Caco-2 (cell line): ENCODE results near the gene FAM167B. TPM values are rescaled to one million over a fixed set of nuclear protein-coding genes. Genes with fewer than 3 reads are reported as not detected.

Experiments
- BruUV-seq: library from RNA; stranded (reverse); fragments of 400-500 nt; replicated peaks from 2 replicates; lab custom pipeline; 2021; lab: Mats Ljungman, UMichigan
- CTCF ChIA-PET: fragments of 300-600 bp; sonication (Branson Sonifier 250); formaldehyde crosslinking; loops from one replicate; lab custom pipeline; 2022; ENCODE audit warnings: antibody characterized with exemption; lab: Charles Lee
- POLR2A ChIA-PET: fragments of 300-600 bp; sonication (Branson Sonifier 250); formaldehyde crosslinking; loops from one replicate; lab custom pipeline; 2022; ENCODE audit warnings: antibody characterized with exemption; lab: Charles Lee
- DNase-seq, 2 experiments: peaks; one replicate each; pipeline versions ENCODE4 v3.0.0 to v3.0.0-alpha.2; 2020 to 2022
- H3K27me3 ChIP-seq: replicated peaks from 2 replicates; pipeline ENCODE4 v1.6.0; 2011; ENCODE audit warnings: low read length; ENCODE audit not compliant: control insufficient read depth, insufficient read depth
- H3K36me3 ChIP-seq: 2 replicates; pipeline ENCODE4 v1.5.1; 2011; ENCODE audit warnings: low read length; ENCODE audit not compliant: control insufficient read depth, insufficient read depth
- H3K4me1 ChIP-seq: fragments of 250-450 bp; sonication (Bioruptor Pico); 2 replicates; pipeline ENCODE4 v1.5.1; 2020; ENCODE audit warnings: mild to moderate bottlenecking
- H3K4me3 ChIP-seq: 2 replicates; pipeline ENCODE4 v1.5.1; 2011; ENCODE audit warnings: low read depth, mild to moderate bottlenecking, control low read depth, low read length
- H3K9me3 ChIP-seq: fragments of 250-450 bp; sonication (Bioruptor Pico); 2 replicates; pipeline ENCODE4 v1.5.1; 2020; ENCODE audit warnings: mild to moderate bottlenecking, moderate library complexity
- H3K27ac Mint-ChIP-seq: one replicate; pipeline ENCODE4 v1.8.0; 2022; ENCODE audit warnings: mixed read lengths; ENCODE audit not compliant: unreplicated experiment
- H3K27me3 Mint-ChIP-seq: one replicate; pipeline ENCODE4 v1.8.0; 2022; ENCODE audit warnings: mixed read lengths; ENCODE audit not compliant: insufficient read depth, unreplicated experiment
- H3K36me3 Mint-ChIP-seq: one replicate; pipeline ENCODE4 v1.8.0; 2022; ENCODE audit warnings: mild to moderate bottlenecking, mixed read lengths; ENCODE audit not compliant: insufficient read depth, unreplicated experiment
- H3K4me1 Mint-ChIP-seq: one replicate; pipeline ENCODE4 v1.8.0; 2022; ENCODE audit warnings: low read depth, mixed read lengths; ENCODE audit not compliant: unreplicated experiment
- H3K4me3 Mint-ChIP-seq: one replicate; pipeline ENCODE4 v1.8.0; 2022; ENCODE audit warnings: mild to moderate bottlenecking, moderate library complexity, mixed read lengths; ENCODE audit not compliant: unreplicated experiment
- H3K9me3 Mint-ChIP-seq: one replicate; pipeline ENCODE4 v1.8.0; 2022; ENCODE audit warnings: mixed read lengths; ENCODE audit not compliant: unreplicated experiment
- CTCF ChIP-seq, 2 experiments: fragments of 200-600 bp in 1 of 2; IDR thresholded peaks; 1 replicate in 1 of 2; 2 replicates in 1 of 2; pipeline versions ENCODE4 v1.5.1 to v1.8.0; 2011 to 2022; ENCODE audit warnings: antibody characterized with exemption in 1 of 2, control low read depth in 1 of 2, inconsistent platforms in 1 of 2, low read depth in 1 of 2, low read length in 1 of 2, mild to moderate bottlenecking in 1 of 2, moderate library complexity in 1 of 2; ENCODE audit not compliant: insufficient read depth in 1 of 2, severe bottlenecking in 1 of 2, unreplicated experiment in 1 of 2
- intact Hi-C: fragments of 100-400 bp; cut with micrococcal nuclease; formaldehyde crosslinking; loops from one replicate; pipeline ENCODE4 v1.10.0; 2022; ENCODE audit not compliant: unreplicated experiment
- total RNA-seq: library from RNA; stranded (reverse); gene quantifications from 2 replicates; pipeline ENCODE4 v1.2.3, GENCODE V29; 2022

The FAM167B gene
- total RNA-seq, 1 experiment from 2014 or later: 0.34 TPM

GRCh38 chr1:32220746-32221580 lies 26.1 kb upstream of the FAM167B start:
- ChIA-PET CTCF (interaction anchor here (0.6 kb wide), 1 partner anchor 148 kb away, joined by 5 read pairs; the partner anchor contains the start of gene TMEM39B), POLR2A (no interaction called here)
- H3K4me1 Mint-ChIP-seq: no peaks in the 10 kb centered on the region
- peak overlapping the region; percentile 95 for H3K27ac Mint-ChIP-seq
- Histone ChIP-seq H3K4me1 (no peaks in the 10 kb centered on the region), H3K27me3 (no peaks in the 10 kb centered on the region), H3K36me3 (no peaks in the 10 kb centered on the region), H3K4me3 (peak overlapping the region; percentile 73), H3K9me3 (no peaks in the 10 kb centered on the region)
- H3K9me3 Mint-ChIP-seq: no peaks in the 10 kb centered on the region
- TF ChIP-seq CTCF (IDR thresholded peaks at IDR 0.05; ENCODE audit: insufficient read depth in 1 of 2, low read depth in 1 of 2, low read length in 1 of 2, severe bottlenecking in 1 of 2, unreplicated experiment in 1 of 2): no peak
- peaks cover 7% of the 10 kb centered on the region for H3K36me3 Mint-ChIP-seq
- peak overlapping the region; percentile 89 for H3K4me3 Mint-ChIP-seq
- H3K27me3 Mint-ChIP-seq: no peaks in the 10 kb centered on the region
- intact Hi-C loops: no loop called here
- DNase-seq: no peak
- BruUV-seq: no TSS peak

GRCh38 chr1:32221581-32221979 lies 25.4 kb upstream of the FAM167B start:
- TF ChIP-seq CTCF (IDR thresholded peaks at IDR 0.05; ENCODE audit: insufficient read depth in 1 of 2, low read depth in 1 of 2, low read length in 1 of 2, severe bottlenecking in 1 of 2, unreplicated experiment in 1 of 2): no peak
- intact Hi-C loops: no loop called here
- DNase-seq: no peak
- Mint-ChIP-seq H3K27ac (peak overlapping the region; percentile 95), H3K9me3 (no peaks in the 10 kb centered on the region), H3K4me1 (no peaks in the 10 kb centered on the region), H3K27me3 (no peaks in the 10 kb centered on the region), H3K4me3 (peak overlapping the region; percentile 89), H3K36me3 (peaks cover 13% of the 10 kb centered on the region)
- ChIA-PET POLR2A (no interaction called here), CTCF (interaction anchor here (1.0 kb wide), 1 partner anchor 28 kb away, joined by 3 read pairs; no protein-coding TSS in a partner anchor)
- Histone ChIP-seq H3K4me1 (no peaks in the 10 kb centered on the region), H3K9me3 (no peaks in the 10 kb centered on the region), H3K27me3 (no peaks in the 10 kb centered on the region), H3K4me3 (peak overlapping the region; percentile 73), H3K36me3 (no peaks in the 10 kb centered on the region)
- BruUV-seq: TSS peak; percentile 36

- DNase-seq: peak; percentile 84 to 88
- no peaks in the 10 kb centered on the region for H3K9me3 Mint-ChIP-seq
- peaks cover 17% of the 10 kb centered on the region for H3K36me3 Mint-ChIP-seq
- no peaks in the 10 kb centered on the region for H3K27me3 Mint-ChIP-seq
- Histone ChIP-seq H3K9me3 (no peaks in the 10 kb centered on the region), H3K4me1 (no peaks in the 10 kb centered on the region), H3K27me3 (no peaks in the 10 kb centered on the region), H3K36me3 (no peaks in the 10 kb centered on the region), H3K4me3 (peak within 1 kb of the TSS; percentile 73)
- no TSS peak for BruUV-seq
- peak within 1 kb of the TSS; percentile 95 for H3K27ac Mint-ChIP-seq
- no peak for TF ChIP-seq CTCF (IDR thresholded peaks at IDR 0.05; ENCODE audit: insufficient read depth in 1 of 2, low read depth in 1 of 2, low read length in 1 of 2, severe bottlenecking in 1 of 2, unreplicated experiment in 1 of 2)
- ChIA-PET CTCF (interaction anchor here (1.0 kb wide), 1 partner anchor 27 kb away, joined by 3 read pairs; no protein-coding TSS in a partner anchor), POLR2A (no interaction called here)
- intact Hi-C loops: loop anchor here (2.0 kb wide), 2 partner anchors 71 to 141 kb away; partner anchors contain the start of genes FAM229A, HDAC1 and TSSK3
- no peaks in the 10 kb centered on the region for H3K4me1 Mint-ChIP-seq
- H3K4me3 Mint-ChIP-seq: peak within 1 kb of the TSS; percentile 89
Measured at GRCh38 chr1:32221980-32222755, 24.9 kb upstream of the FAM167B start, which contains the start of the genes EIF3I and TMEM234. EIF3I (plus strand) TSS chr1:32222407; CDS start chr1:32222442, 35 bp downstream. TMEM234 (minus strand) TSS chr1:32222353; CDS start chr1:32222322, 31 bp downstream.
